ENCODE data around the gene PLA2R1. TPM values are rescaled to one million over a fixed set of nuclear protein-coding genes. Genes with fewer than 3 reads are reported as not detected.

The PLA2R1 gene
- total RNA-seq, 1 experiment from 2014 or later, result 5.7 TPM

- TF ChIP-seq REST (IDR thresholded peaks at IDR 0.05; ENCODE audit: insufficient read depth in 1 of 2, low read depth in 2 of 2, low read length in 1 of 2), result no peak
- Histone ChIP-seq H3K27me3 (ENCODE audit: control insufficient read depth, insufficient read depth, low read length) (peaks cover 7% of the 10 kb centered on the region; the same call in 1 of the 2 replicates), H3K27ac (ENCODE audit: low read length) (no peak overlapping the region), H3K4me3 (ENCODE audit: low read depth in 2 of 2, low read length in 2 of 2) (no peak overlapping the region), H3K9me3 (ENCODE audit: control insufficient read depth, insufficient read depth, low read depth, low read length) (no peaks in the 10 kb centered on the region), H3K4me1 (ENCODE audit: control insufficient read depth, insufficient read depth, low read length) (no peaks in the 10 kb centered on the region), H3K36me3 (ENCODE audit: control insufficient read depth, insufficient read depth, low read length) (no peaks in the 10 kb centered on the region)
- BruUV-seq (replicated peaks), result no TSS peak
- intact Hi-C loops (cut with micrococcal nuclease; ENCODE audit: unreplicated experiment) (no loop called here), in situ Hi-C loops (cut with HindIII; ENCODE audit: low pct_unique_long_range_greater_than_20kb, low sequenced_read_pairs) (no loop called here)
- DNase-seq (ENCODE audit: low read depth, low spot score), result no peak
- POLR2A ChIA-PET, result no interaction called here
- ATAC-seq, result no peak
- CTCF ChIA-PET, result interaction anchor here (0.6 kb wide), 1 partner anchor 8 kb away, joined by 3 read pairs; no protein-coding TSS in a partner anchor
Measured at GRCh38 chr2:159910951-159911350, 151.5 kb downstream of the PLA2R1 start.

- ATAC-seq (no peak), DNase-seq (ENCODE audit: low read depth, low spot score) (no peak)
- H3K9me3 ChIP-seq (ENCODE audit: control insufficient read depth, insufficient read depth, low read depth, low read length), result no peaks in the 10 kb centered on the region
- no TSS peak for BruUV-seq (replicated peaks)
- in situ Hi-C loops (cut with HindIII; ENCODE audit: low pct_unique_long_range_greater_than_20kb, low sequenced_read_pairs) (no loop called here), intact Hi-C loops (cut with micrococcal nuclease; ENCODE audit: unreplicated experiment) (no loop called here)
- ChIA-PET POLR2A (no interaction called here), CTCF (no interaction called here)
- no peaks in the 10 kb centered on the region for H3K4me1 ChIP-seq (ENCODE audit: control insufficient read depth, insufficient read depth, low read length)
- no peaks in the 10 kb centered on the region for H3K36me3 ChIP-seq (ENCODE audit: control insufficient read depth, insufficient read depth, low read length)
- peaks cover 7% of the 10 kb centered on the region; the same call in 1 of the 2 replicates for H3K27me3 ChIP-seq (ENCODE audit: control insufficient read depth, insufficient read depth, low read length)
- no peak overlapping the region for H3K4me3 ChIP-seq (ENCODE audit: low read depth in 2 of 2, low read length in 2 of 2)
- no peak for TF ChIP-seq TCF7L2 (IDR thresholded peaks at IDR 0.05; ENCODE audit: low read depth, low read length)
- no peak for TF ChIP-seq CTCF (IDR thresholded peaks at IDR 0.05)
- no peak for TF ChIP-seq REST (IDR thresholded peaks at IDR 0.05; ENCODE audit: insufficient read depth in 1 of 2, low read depth in 2 of 2, low read length in 1 of 2)
- TF ChIP-seq SIN3A (IDR thresholded peaks at IDR 0.05; ENCODE audit: borderline replicate concordance, insufficient read depth, low read depth, low read length), result no peak
- TF ChIP-seq POLR2AphosphoS5 (IDR thresholded peaks at IDR 0.05; ENCODE audit: low read depth, low read length), result no peak
- no peak overlapping the region for H3K27ac ChIP-seq (ENCODE audit: low read length)
Measured at GRCh38 chr2:159908623-159909022, 153.8 kb downstream of the PLA2R1 start.

Data from Panc1 (cell line).